ENCODE data around the gene SORCS1. TPM values are rescaled to one million over a fixed set of nuclear protein-coding genes. Genes with fewer than 3 reads are reported as not detected.

The SORCS1 gene
- total and polyA plus RNA-seq, 2 experiments from 2014 or later = 45.6 to 73.0 TPM

GRCh38 chr10:106722524-106722923, 442.0 kb downstream of the SORCS1 start:
- no peak overlapping the region for H3K27ac ChIP-seq
- TF ChIP-seq CTCF (IDR thresholded peaks at IDR 0.05; ENCODE audit: low read depth, low read length) = no peak
- H3K36me3 ChIP-seq = no peaks in the 10 kb centered on the region
- H3K9me3 ChIP-seq (ENCODE audit: low read depth) = no peaks in the 10 kb centered on the region
- peaks cover 6% of the 10 kb centered on the region for H3K4me1 ChIP-seq (ENCODE audit: low read depth)
- H3K27me3 ChIP-seq = no peaks in the 10 kb centered on the region
- no peak for DNase-seq (ENCODE audit: low read depth in 1 of 2, low spot score in 1 of 2)
- no peak overlapping the region for H3K4me3 ChIP-seq

- no peak overlapping the region for H3K27ac ChIP-seq
- no peaks in the 10 kb centered on the region for H3K36me3 ChIP-seq
- H3K4me3 ChIP-seq = no peak overlapping the region
- peaks cover 6% of the 10 kb centered on the region for H3K4me1 ChIP-seq (ENCODE audit: low read depth)
- no peaks in the 10 kb centered on the region for H3K9me3 ChIP-seq (ENCODE audit: low read depth)
- no peaks in the 10 kb centered on the region for H3K27me3 ChIP-seq
- DNase-seq (ENCODE audit: low read depth in 1 of 2, low spot score in 1 of 2) = no peak
- no peak for TF ChIP-seq CTCF (IDR thresholded peaks at IDR 0.05; ENCODE audit: low read depth, low read length)
Observed at GRCh38 chr10:106720683-106721082, 443.8 kb downstream of the SORCS1 start.

DNA sequence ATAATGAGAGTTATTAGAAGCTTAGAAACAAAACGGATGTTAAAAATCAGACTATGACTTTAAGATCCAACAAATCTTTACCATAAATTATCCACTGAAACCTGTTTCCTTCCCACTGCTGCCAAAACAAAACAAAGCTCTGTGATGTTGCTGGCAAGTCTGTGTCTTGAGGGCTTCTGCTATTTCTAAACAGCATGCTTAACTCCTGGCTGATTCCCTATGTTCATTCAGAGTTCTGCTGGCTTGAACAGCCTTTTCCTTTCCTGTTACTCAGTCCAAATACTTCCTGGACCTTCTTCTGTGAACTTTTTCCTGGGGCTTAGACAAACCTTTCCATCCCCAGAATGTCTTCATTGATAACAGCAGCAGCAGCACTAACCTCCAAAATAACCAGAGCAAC, 448.1 kb downstream of the SORCS1 start:
- no peaks in the 10 kb centered on the region for H3K36me3 ChIP-seq
- peaks cover 6% of the 10 kb centered on the region for H3K4me1 ChIP-seq (ENCODE audit: low read depth)
- no peak overlapping the region for H3K27ac ChIP-seq
- H3K27me3 ChIP-seq = no peaks in the 10 kb centered on the region
- H3K9me3 ChIP-seq (ENCODE audit: low read depth) = no peaks in the 10 kb centered on the region
- H3K4me3 ChIP-seq = no peak overlapping the region
- no peak for TF ChIP-seq CTCF (IDR thresholded peaks at IDR 0.05; ENCODE audit: low read depth, low read length)
- no peak for DNase-seq (ENCODE audit: low read depth in 1 of 2, low spot score in 1 of 2)

GRCh38 chr10:106714734-106715555, 449.6 kb downstream of the SORCS1 start:
- H3K27me3 ChIP-seq = no peaks in the 10 kb centered on the region
- no peak for TF ChIP-seq CTCF (IDR thresholded peaks at IDR 0.05; ENCODE audit: low read depth, low read length)
- no peaks in the 10 kb centered on the region for H3K36me3 ChIP-seq
- no peaks in the 10 kb centered on the region for H3K9me3 ChIP-seq (ENCODE audit: low read depth)
- H3K27ac ChIP-seq = no peak overlapping the region
- no peaks in the 10 kb centered on the region for H3K4me1 ChIP-seq (ENCODE audit: low read depth)
- no peak for DNase-seq (ENCODE audit: low read depth in 1 of 2, low spot score in 1 of 2)
- no peak overlapping the region for H3K4me3 ChIP-seq

DNA sequence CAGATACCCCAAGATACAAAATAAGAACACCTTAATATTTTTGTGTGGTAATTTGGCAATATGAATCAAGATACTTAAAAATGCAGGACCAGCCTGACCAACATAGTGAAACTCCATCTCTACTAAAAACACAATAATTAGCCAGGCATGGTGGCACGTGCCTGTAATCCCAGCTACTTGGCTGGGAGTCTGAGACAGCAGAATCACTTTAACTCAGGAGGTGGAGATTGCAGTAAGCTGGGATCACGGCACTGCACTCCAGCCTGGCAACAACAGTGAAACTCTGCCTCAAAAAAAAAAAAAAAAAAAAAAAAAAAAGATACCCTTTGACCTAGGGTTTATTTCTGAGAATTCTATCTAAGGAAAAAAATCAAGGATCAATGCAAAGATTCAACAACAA, 450.7 kb downstream of the SORCS1 start:
- no peak overlapping the region for H3K27ac ChIP-seq
- no peak for DNase-seq (ENCODE audit: low read depth in 1 of 2, low spot score in 1 of 2)
- H3K27me3 ChIP-seq = no peaks in the 10 kb centered on the region
- H3K4me3 ChIP-seq = no peak overlapping the region
- H3K4me1 ChIP-seq (ENCODE audit: low read depth) = no peaks in the 10 kb centered on the region
- no peak for TF ChIP-seq CTCF (IDR thresholded peaks at IDR 0.05; ENCODE audit: low read depth, low read length)
- H3K36me3 ChIP-seq = no peaks in the 10 kb centered on the region
- H3K9me3 ChIP-seq (ENCODE audit: low read depth) = no peaks in the 10 kb centered on the region
